Gastroesophageal sphincter (tissue), 3 donors: ENCODE results near the gene TIMM23.

ENCODE experiments used
- EP300 ChIP-seq: sonication (generic); formaldehyde crosslinking; IDR thresholded peaks from one replicate; pipeline ENCODE4 v1.6.1; 2017; ENCODE audit warnings: antibody characterized with exemption, mild to moderate bottlenecking
- POLR2A ChIP-seq, 2 donors: fragments of 450-650 bp; IDR thresholded peaks; one replicate each; pipeline ENCODE4 v1.6.1; 2017; ENCODE audit warnings: antibody characterized with exemption in 2 of 2, mild to moderate bottlenecking in 2 of 2, moderate library complexity in 1 of 2
- POLR2AphosphoS5 ChIP-seq: sonication (generic); formaldehyde crosslinking; IDR thresholded peaks from one replicate; pipeline ENCODE4 v1.6.1; 2017; ENCODE audit warnings: antibody characterized with exemption
- TF ChIP-seq, protein P1 (sequence below), 4 experiments: fragments of 200-600 bp in 2 of 4; fragments of 450-650 bp in 2 of 4; sonication (generic) in 1 of 4; IDR thresholded peaks; one replicate each; pipeline ENCODE4 v1.5.1; 2017 to 2019; ENCODE audit warnings: antibody characterized with exemption in 4 of 4, mild to moderate bottlenecking in 2 of 4, moderate library complexity in 2 of 4

DNA sequence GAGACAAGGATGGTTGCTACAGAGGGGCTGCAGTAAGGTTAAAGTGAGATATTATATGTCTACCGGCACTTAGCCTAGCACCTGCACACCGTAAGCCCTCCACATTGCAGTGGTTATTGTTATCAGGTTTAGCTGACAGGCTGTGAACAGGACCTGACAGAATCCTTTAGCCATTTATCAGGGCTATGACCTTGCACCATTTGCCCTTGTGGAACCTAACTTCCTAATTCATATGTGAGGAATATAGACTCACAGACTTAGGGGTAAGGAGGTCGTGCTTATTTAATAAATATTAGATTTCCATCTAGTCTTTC is 48.0 kb downstream of the TIMM23 start:
- TF ChIP-seq, protein P1, sequence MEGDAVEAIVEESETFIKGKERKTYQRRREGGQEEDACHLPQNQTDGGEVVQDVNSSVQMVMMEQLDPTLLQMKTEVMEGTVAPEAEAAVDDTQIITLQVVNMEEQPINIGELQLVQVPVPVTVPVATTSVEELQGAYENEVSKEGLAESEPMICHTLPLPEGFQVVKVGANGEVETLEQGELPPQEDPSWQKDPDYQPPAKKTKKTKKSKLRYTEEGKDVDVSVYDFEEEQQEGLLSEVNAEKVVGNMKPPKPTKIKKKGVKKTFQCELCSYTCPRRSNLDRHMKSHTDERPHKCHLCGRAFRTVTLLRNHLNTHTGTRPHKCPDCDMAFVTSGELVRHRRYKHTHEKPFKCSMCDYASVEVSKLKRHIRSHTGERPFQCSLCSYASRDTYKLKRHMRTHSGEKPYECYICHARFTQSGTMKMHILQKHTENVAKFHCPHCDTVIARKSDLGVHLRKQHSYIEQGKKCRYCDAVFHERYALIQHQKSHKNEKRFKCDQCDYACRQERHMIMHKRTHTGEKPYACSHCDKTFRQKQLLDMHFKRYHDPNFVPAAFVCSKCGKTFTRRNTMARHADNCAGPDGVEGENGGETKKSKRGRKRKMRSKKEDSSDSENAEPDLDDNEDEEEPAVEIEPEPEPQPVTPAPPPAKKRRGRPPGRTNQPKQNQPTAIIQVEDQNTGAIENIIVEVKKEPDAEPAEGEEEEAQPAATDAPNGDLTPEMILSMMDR (IDR thresholded peaks at IDR 0.05), result no peak
- TF ChIP-seq POLR2AphosphoS5 (no peak), EP300 (no peak), POLR2A (IDR thresholded peaks at IDR 0.05) (no peak)
